ENCODE results near the gene MGMT. TPM values are rescaled to one million over a fixed set of nuclear protein-coding genes. Genes with fewer than 3 reads are reported as not detected.

The MGMT gene
- polyA plus RNA-seq, 1 donor from 2014 or later = 0.94 TPM

- H3K27ac ChIP-seq (ENCODE audit: low read length) = no peak overlapping the region
- no peaks in the 10 kb centered on the region for H3K79me2 ChIP-seq (replicated peaks; ENCODE audit: insufficient read depth, low read length)
- TF ChIP-seq CTCF (IDR thresholded peaks at IDR 0.05; ENCODE audit: poor library complexity, severe bottlenecking) = no peak
- no peak for TF ChIP-seq EZH2 (IDR thresholded peaks at IDR 0.05; ENCODE audit: borderline replicate concordance, insufficient read depth, low read length, poor library complexity, severe bottlenecking)
- no peak for TF ChIP-seq MXI1 (conservative IDR thresholded peaks at IDR 0.05; ENCODE audit: poor library complexity, severe bottlenecking)
- no peak for TF ChIP-seq SMC3 (conservative IDR thresholded peaks at IDR 0.05; ENCODE audit: poor library complexity)
- TF ChIP-seq REST (IDR thresholded peaks at IDR 0.05; ENCODE audit: borderline replicate concordance) = no peak
- no peak for TF ChIP-seq RAD21 (conservative IDR thresholded peaks at IDR 0.05)
- no peak for TF ChIP-seq TAF1 (IDR thresholded peaks at IDR 0.05; ENCODE audit: low read depth)
- TF ChIP-seq EP300 (conservative IDR thresholded peaks at IDR 0.05; ENCODE audit: poor library complexity, severe bottlenecking) = no peak
- TF ChIP-seq POLR2AphosphoS5 (IDR thresholded peaks at IDR 0.05) = no peak
- H3K9ac ChIP-seq (ENCODE audit: low read length) = no peak overlapping the region
- H3K9me3 ChIP-seq (ENCODE audit: low read length) = no peaks in the 10 kb centered on the region
- H3K9me2 ChIP-seq (ENCODE audit: insufficient read depth, low read length) = no peaks in the 10 kb centered on the region
- no peak overlapping the region for H3K4me3 ChIP-seq (ENCODE audit: low read length)
- no peaks in the 10 kb centered on the region for H3K36me3 ChIP-seq (ENCODE audit: insufficient read depth, low read length)
- no peak overlapping the region for H3K4me2 ChIP-seq (ENCODE audit: low read length)
- H3F3A ChIP-seq (ENCODE audit: insufficient read depth, low read length, poor library complexity, severe bottlenecking) = no peaks in the 10 kb centered on the region
- H3K27me3 ChIP-seq (ENCODE audit: insufficient read depth, low read depth, low read length) = no peaks in the 10 kb centered on the region
- H2AFZ ChIP-seq (ENCODE audit: low read depth, low read length) = no peak overlapping the region
- no peaks in the 10 kb centered on the region for H4K20me1 ChIP-seq (ENCODE audit: insufficient read depth)
Measured at GRCh38 chr10:129778571-129778970, 311.5 kb downstream of the MGMT start.

GRCh38 chr10:129779126-129780111, 312.4 kb downstream of the MGMT start:
- H3K9me2 ChIP-seq (ENCODE audit: insufficient read depth, low read length) = no peaks in the 10 kb centered on the region
- no peak overlapping the region for H2AFZ ChIP-seq (ENCODE audit: low read depth, low read length)
- no peaks in the 10 kb centered on the region for H3K79me2 ChIP-seq (replicated peaks; ENCODE audit: insufficient read depth, low read length)
- no peaks in the 10 kb centered on the region for H3K36me3 ChIP-seq (ENCODE audit: insufficient read depth, low read length)
- H3K9ac ChIP-seq (ENCODE audit: low read length) = no peak overlapping the region
- no peaks in the 10 kb centered on the region for H3K27me3 ChIP-seq (ENCODE audit: insufficient read depth, low read depth, low read length)
- no peaks in the 10 kb centered on the region for H3K9me3 ChIP-seq (ENCODE audit: low read length)
- no peaks in the 10 kb centered on the region for H4K20me1 ChIP-seq (ENCODE audit: insufficient read depth)
- TF ChIP-seq TAF1 (IDR thresholded peaks at IDR 0.05; ENCODE audit: low read depth) = no peak
- TF ChIP-seq REST (IDR thresholded peaks at IDR 0.05; ENCODE audit: borderline replicate concordance) = no peak
- no peak for TF ChIP-seq EP300 (conservative IDR thresholded peaks at IDR 0.05; ENCODE audit: poor library complexity, severe bottlenecking)
- no peak for TF ChIP-seq MXI1 (conservative IDR thresholded peaks at IDR 0.05; ENCODE audit: poor library complexity, severe bottlenecking)
- TF ChIP-seq POLR2AphosphoS5 (IDR thresholded peaks at IDR 0.05) = no peak
- no peak for TF ChIP-seq EZH2 (IDR thresholded peaks at IDR 0.05; ENCODE audit: borderline replicate concordance, insufficient read depth, low read length, poor library complexity, severe bottlenecking)
- no peak for TF ChIP-seq CTCF (IDR thresholded peaks at IDR 0.05; ENCODE audit: poor library complexity, severe bottlenecking)
- TF ChIP-seq RAD21 (conservative IDR thresholded peaks at IDR 0.05) = no peak
- no peak for TF ChIP-seq SMC3 (conservative IDR thresholded peaks at IDR 0.05; ENCODE audit: poor library complexity)
- H3F3A ChIP-seq (ENCODE audit: insufficient read depth, low read length, poor library complexity, severe bottlenecking) = no peaks in the 10 kb centered on the region
- H3K4me3 ChIP-seq (ENCODE audit: low read length) = no peak overlapping the region
- H3K4me2 ChIP-seq (ENCODE audit: low read length) = no peak overlapping the region
- no peak overlapping the region for H3K27ac ChIP-seq (ENCODE audit: low read length)

All from neural cell (in vitro differentiated cells).